AG04450 (cell line): ENCODE measurements around the gene FAM171A1. TPM values are rescaled to one million over a fixed set of nuclear protein-coding genes. Genes with fewer than 3 reads are reported as not detected.
"Not testable (repeated sequence)": the region's sequence is repeated elsewhere in the genome, so short reads cannot be mapped to it uniquely, and the experiment has no call there.

Experiments used
- CTCF ChIA-PET: fragments of 300-600, 350-600 bp; formaldehyde crosslinking; extraction: SDS; loops from one replicate; lab custom pipeline; 2022; ENCODE audit warnings: antibody characterized with exemption, inconsistent platforms; lab: Charles Lee
- POLR2A ChIA-PET: fragments of 350-600 bp; formaldehyde crosslinking; extraction: SDS; loops from one replicate; lab custom pipeline; 2021; ENCODE audit warnings: antibody characterized with exemption, inconsistent platforms; lab: Yijun Ruan, JAX
- DNase-seq: peaks from one replicate; pipeline ENCODE4 v3.0.0-alpha.2; 2011; ENCODE audit warnings: low read depth, low spot score
- H3K27ac ChIP-seq: one replicate; pipeline ENCODE4 v1.5.1; 2012; ENCODE audit warnings: low read depth, low read length, control low read depth
- H3K27me3 ChIP-seq: one replicate; pipeline ENCODE4 v1.6.0; 2012; ENCODE audit warnings: low read length; ENCODE audit not compliant: control insufficient read depth, insufficient read depth
- H3K4me3 ChIP-seq: 2 replicates; pipeline ENCODE4 v1.5.1; 2011; ENCODE audit warnings: mild to moderate bottlenecking, low read depth, low read length, control low read depth
- H3K9me3 ChIP-seq: 2 replicates; pipeline ENCODE4 v1.5.1; 2012; ENCODE audit warnings: low read length; ENCODE audit not compliant: control insufficient read depth, insufficient read depth
- polyA plus RNA-seq: library from polyadenylated mRNA; depleted of rRNA; stranded (reverse); fragments of >200 nt; gene quantifications from 2 replicates; pipeline ENCODE4 v1.2.3, GENCODE V29; 2011
- TF ChIP-seq, protein P1 (sequence below): IDR thresholded peaks from 2 replicates; pipeline ENCODE4 v1.5.1; 2011; ENCODE audit warnings: low read depth, low read length, control low read depth, inconsistent platforms

Gene FAM171A1
- polyA plus RNA-seq, 1 experiment, result 22.4 TPM

DNA sequence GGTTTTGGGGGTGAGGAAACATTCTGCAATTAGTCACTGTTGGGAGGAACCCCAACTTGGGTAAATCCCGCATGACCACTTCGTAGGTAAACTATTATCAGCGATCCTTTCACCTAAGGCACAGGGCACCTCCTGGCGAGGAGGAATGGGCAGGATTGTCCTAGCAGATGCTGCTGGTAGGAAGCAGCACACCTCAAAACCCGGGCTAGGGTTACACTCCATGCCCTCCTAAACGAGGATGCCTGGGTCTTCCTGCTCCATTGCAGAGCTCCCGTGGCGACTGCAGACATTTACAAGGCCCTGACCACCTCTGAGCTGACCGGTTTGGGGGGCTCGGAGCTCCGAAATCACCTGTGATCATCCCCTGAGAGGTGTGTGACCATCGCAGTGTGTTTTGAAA is 92.3 kb downstream of the FAM171A1 start:
- no peak for DNase-seq
- ChIA-PET POLR2A (no interaction called here), CTCF (no interaction called here)
- Histone ChIP-seq H3K27ac (no peak overlapping the region), H3K27me3 (no peaks in the 10 kb centered on the region), H3K9me3 (no peaks in the 10 kb centered on the region), H3K4me3 (no peak overlapping the region)
- TF ChIP-seq, protein P1, sequence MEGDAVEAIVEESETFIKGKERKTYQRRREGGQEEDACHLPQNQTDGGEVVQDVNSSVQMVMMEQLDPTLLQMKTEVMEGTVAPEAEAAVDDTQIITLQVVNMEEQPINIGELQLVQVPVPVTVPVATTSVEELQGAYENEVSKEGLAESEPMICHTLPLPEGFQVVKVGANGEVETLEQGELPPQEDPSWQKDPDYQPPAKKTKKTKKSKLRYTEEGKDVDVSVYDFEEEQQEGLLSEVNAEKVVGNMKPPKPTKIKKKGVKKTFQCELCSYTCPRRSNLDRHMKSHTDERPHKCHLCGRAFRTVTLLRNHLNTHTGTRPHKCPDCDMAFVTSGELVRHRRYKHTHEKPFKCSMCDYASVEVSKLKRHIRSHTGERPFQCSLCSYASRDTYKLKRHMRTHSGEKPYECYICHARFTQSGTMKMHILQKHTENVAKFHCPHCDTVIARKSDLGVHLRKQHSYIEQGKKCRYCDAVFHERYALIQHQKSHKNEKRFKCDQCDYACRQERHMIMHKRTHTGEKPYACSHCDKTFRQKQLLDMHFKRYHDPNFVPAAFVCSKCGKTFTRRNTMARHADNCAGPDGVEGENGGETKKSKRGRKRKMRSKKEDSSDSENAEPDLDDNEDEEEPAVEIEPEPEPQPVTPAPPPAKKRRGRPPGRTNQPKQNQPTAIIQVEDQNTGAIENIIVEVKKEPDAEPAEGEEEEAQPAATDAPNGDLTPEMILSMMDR, result no peak

DNA sequence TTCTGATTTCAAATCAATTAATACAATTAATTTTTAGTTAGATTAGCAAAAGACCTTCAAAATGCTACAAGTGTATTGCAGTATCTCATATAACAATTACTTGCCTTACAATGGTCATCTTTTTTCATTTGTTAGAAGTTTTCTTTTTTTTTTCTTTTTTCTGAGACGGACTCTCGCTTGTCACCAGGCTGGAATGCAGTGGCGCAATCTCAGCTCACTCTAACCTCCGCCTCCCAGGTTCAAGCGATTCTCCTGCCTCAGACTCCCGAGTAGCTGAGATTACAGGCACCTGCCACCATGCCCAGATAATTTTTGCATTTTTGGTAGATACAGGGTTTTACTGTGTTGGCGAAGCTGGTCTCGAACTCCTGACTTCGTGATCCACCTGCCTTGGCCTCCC is 95.0 kb downstream of the FAM171A1 start:
- DNase-seq, H3K4me3 ChIP-seq, H3K9me3 ChIP-seq, H3K27ac ChIP-seq, H3K27me3 ChIP-seq, POLR2A ChIA-PET: not testable (repeated sequence)
- CTCF ChIA-PET, result interaction anchor here (0.6 kb wide), 1 partner anchor 12 kb away, joined by 3 read pairs; no protein-coding TSS in a partner anchor

DNA sequence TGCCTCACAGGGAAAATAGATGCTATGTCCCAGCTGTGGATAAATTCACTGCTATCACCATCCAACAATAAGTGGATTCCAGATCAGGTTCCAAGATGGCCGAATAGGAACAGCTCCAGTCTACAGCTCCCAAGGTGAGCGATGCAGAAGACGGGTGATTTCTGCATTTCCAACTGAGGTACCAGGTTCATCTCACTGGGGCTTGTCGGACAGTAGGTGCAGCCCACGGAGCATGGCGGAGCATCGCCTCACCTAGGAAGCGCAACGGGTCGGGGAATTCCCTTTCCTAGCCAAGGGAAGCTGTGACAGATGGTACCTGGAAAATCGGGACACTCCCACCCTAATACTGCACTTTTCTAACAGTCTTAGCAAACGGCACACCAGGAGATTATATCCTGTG is 101.3 kb downstream of the FAM171A1 start:
- POLR2A ChIA-PET, DNase-seq, CTCF ChIA-PET: not testable (repeated sequence)

DNA sequence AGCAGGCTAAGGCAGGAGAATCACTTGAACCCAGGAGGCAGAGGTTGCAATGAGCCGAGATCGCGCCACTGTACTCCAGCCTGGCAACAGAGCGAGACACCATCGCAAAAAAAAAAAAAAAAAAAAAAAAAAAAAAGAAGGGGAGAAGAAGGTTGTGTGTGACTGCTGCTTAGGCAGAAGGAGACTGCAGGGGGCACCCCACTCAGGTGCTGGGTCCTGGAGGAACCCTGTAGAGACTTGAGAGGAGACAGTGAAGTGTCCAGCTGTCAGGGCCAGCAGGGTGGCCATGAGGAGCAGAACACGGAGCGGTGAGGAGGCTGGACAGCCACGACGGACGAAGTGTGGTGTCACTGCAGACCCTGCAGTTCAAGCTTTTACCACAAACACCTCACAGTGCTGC is 103.6 kb downstream of the FAM171A1 start:
- POLR2A ChIA-PET, result no interaction called here
- DNase-seq, result no peak
- H3K27me3 ChIP-seq, result no peaks in the 10 kb centered on the region
- H3K9me3 ChIP-seq, result peaks cover 9% of the 10 kb centered on the region
- CTCF ChIA-PET, result no interaction called here
- no peak overlapping the region for H3K4me3 ChIP-seq
- TF ChIP-seq, protein P1, result peak; percentile 3; the same call in 1 of the 2 replicates
- no peak overlapping the region for H3K27ac ChIP-seq

More for the DNA sequence above, 101.3 kb downstream of the FAM171A1 start:
- not testable (repeated sequence) for H3K9me3 ChIP-seq, H3K27ac ChIP-seq, H3K4me3 ChIP-seq, H3K27me3 ChIP-seq

DNA sequence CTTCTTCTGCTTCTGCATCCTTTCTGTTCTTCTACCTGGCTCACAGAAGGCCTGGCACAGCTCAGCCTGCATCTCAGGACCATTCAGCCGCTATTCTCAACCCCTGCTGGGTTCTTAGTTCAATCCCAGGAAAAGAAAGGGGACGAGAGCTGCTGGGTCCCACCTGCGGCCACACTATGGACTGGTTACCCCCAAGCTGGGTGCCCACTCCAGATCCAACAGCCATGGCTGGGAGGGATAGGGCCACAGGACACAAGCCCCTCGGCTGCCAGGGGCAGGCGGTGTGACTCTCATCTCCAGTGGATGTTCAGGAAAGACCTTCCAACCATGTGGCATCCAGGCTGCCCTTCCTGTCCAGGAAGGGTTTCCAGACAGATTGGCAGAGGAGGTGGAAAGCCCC is 105.0 kb downstream of the FAM171A1 start:
- Histone ChIP-seq H3K9me3 (peaks cover 9% of the 10 kb centered on the region), H3K4me3 (no peak overlapping the region), H3K27me3 (no peaks in the 10 kb centered on the region), H3K27ac (no peak overlapping the region)
- no peak for DNase-seq
- CTCF ChIA-PET, result interaction anchor here (0.7 kb wide), 1 partner anchor 1358 kb away, joined by 10 read pairs; no protein-coding TSS in a partner anchor
- TF ChIP-seq, protein P1, result no peak
- POLR2A ChIA-PET, result no interaction called here

DNA sequence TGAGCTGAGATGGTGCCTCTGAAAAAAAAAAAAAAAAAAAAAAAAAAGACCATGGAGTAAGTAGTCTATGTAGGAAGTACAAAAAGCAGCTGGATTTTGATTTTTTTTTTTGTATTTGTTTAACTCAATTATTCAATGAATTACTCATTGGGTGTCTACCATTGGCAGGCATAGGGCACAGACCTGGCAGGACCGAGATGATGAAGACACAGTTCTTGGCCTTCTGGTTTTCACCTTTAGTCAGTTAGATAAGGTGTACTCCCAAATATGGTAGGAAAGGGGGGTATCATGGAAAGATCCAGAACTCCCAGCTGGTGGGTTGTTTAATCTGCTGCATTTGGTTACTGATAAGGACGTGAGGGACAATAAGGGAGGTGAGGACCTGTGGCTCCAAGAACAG is 105.5 kb downstream of the FAM171A1 start:
- no peak overlapping the region for H3K27ac ChIP-seq
- H3K4me3 ChIP-seq, result no peak overlapping the region
- POLR2A ChIA-PET, result no interaction called here
- H3K27me3 ChIP-seq, result no peaks in the 10 kb centered on the region
- TF ChIP-seq, protein P1, result no peak
- no peak for DNase-seq
- peaks cover 9% of the 10 kb centered on the region for H3K9me3 ChIP-seq
- CTCF ChIA-PET, result interaction anchor here (0.7 kb wide), 1 partner anchor 1359 kb away, joined by 10 read pairs; no protein-coding TSS in a partner anchor
